HEK293 (cell line): ENCODE data around the gene DCUN1D2.

ENCODE experiments used
- CTCF ChIP-seq: fragments of 450-650 bp; formaldehyde crosslinking; IDR thresholded peaks from 2 replicates; pipeline ENCODE4 v1.5.1; 2016; ENCODE audit warnings: missing biosample characterization, missing genetic modification characterization
- GFI1B ChIP-seq: fragments of 450-650 bp; formaldehyde crosslinking; IDR thresholded peaks from 2 replicates; pipeline ENCODE4 v1.5.1; 2016; ENCODE audit warnings: missing biosample characterization, missing genetic modification characterization
- SETDB1 ChIP-seq: IDR thresholded peaks from one replicate; pipeline ENCODE4 v1.6.1; 2017; ENCODE audit warnings: mild to moderate bottlenecking, low read length, moderate library complexity, mixed read lengths; ENCODE audit not compliant: insufficient read length
- TCF7L2 ChIP-seq: IDR thresholded peaks from 2 replicates; pipeline ENCODE4 v1.6.1; 2011; ENCODE audit warnings: low read depth, mild to moderate bottlenecking, inconsistent platforms, low read length, moderate library complexity, borderline replicate concordance
- TRIM28 ChIP-seq: IDR thresholded peaks from 2 replicates; pipeline ENCODE4 v1.6.1; 2011; ENCODE audit warnings: low read length, control low read depth, borderline replicate concordance
- ZBTB17 ChIP-seq: fragments of 450-650 bp; formaldehyde crosslinking; IDR thresholded peaks from 2 replicates; pipeline ENCODE4 v1.5.1; 2016; ENCODE audit warnings: missing biosample characterization, missing genetic modification characterization
- ZBTB21 ChIP-seq: fragments of 450-650 bp; formaldehyde crosslinking; IDR thresholded peaks from 2 replicates; pipeline ENCODE4 v1.5.1; 2017; ENCODE audit warnings: missing biosample characterization, missing genetic modification characterization
- ZBTB26 ChIP-seq: fragments of 450-650 bp; formaldehyde crosslinking; optimal IDR thresholded peaks from 2 replicates; pipeline ENCODE3; 2016; ENCODE audit warnings: missing biosample characterization, mild to moderate bottlenecking, missing genetic modification characterization
- ZNF324 ChIP-seq: fragments of 450-650 bp; formaldehyde crosslinking; IDR thresholded peaks from 2 replicates; pipeline ENCODE4 v1.5.1; 2016; ENCODE audit warnings: missing biosample characterization, missing genetic modification characterization
- ZNF501 ChIP-seq: fragments of 450-650 bp; formaldehyde crosslinking; IDR thresholded peaks from 2 replicates; pipeline ENCODE4 v1.5.1; 2016; ENCODE audit warnings: missing biosample characterization, missing genetic modification characterization
- ZNF639 ChIP-seq: fragments of 450-650 bp; formaldehyde crosslinking; IDR thresholded peaks from 2 replicates; pipeline ENCODE4 v1.5.1; 2016; ENCODE audit warnings: missing biosample characterization, missing genetic modification characterization
- ZNF704 ChIP-seq: fragments of 450-650 bp; formaldehyde crosslinking; IDR thresholded peaks from 2 replicates; pipeline ENCODE4 v1.5.1; 2016; ENCODE audit warnings: missing biosample characterization, missing genetic modification characterization
- ZSCAN18 ChIP-seq: fragments of 450-650 bp; formaldehyde crosslinking; IDR thresholded peaks from 2 replicates; pipeline ENCODE4 v1.5.1; 2016; ENCODE audit warnings: missing biosample characterization, missing genetic modification characterization

- TF ChIP-seq CTCF (tag by site-specific recombination): no peak
- no peak for TF ChIP-seq ZSCAN18 (tag by site-specific recombination)
- TF ChIP-seq ZNF324 (tag by site-specific recombination): no peak
- no peak for TF ChIP-seq ZBTB17 (tag by site-specific recombination)
- TF ChIP-seq TRIM28: no peak
- no peak for TF ChIP-seq GFI1B (tag by site-specific recombination)
- no peak for TF ChIP-seq ZBTB26 (tag by site-specific recombination)
- no peak for TF ChIP-seq TCF7L2
- no peak for TF ChIP-seq SETDB1
- TF ChIP-seq ZNF639 (tag by site-specific recombination): no peak
- no peak for TF ChIP-seq ZBTB21 (tag by site-specific recombination)
- TF ChIP-seq ZNF704 (tag by site-specific recombination): no peak
- no peak for TF ChIP-seq ZNF501 (tag by site-specific recombination)
Observed at GRCh38 chr13:113506871-113507388, 16.4 kb upstream of the DCUN1D2 start.
